ENCODE data around the gene MRPL10.

The MRPL10 gene

GRCh38 chr17:47860386-47860785 is 29.0 kb upstream of the MRPL10 start:
- no peak for DNase-seq (ENCODE audit: low read depth in 2 of 2)

DNA sequence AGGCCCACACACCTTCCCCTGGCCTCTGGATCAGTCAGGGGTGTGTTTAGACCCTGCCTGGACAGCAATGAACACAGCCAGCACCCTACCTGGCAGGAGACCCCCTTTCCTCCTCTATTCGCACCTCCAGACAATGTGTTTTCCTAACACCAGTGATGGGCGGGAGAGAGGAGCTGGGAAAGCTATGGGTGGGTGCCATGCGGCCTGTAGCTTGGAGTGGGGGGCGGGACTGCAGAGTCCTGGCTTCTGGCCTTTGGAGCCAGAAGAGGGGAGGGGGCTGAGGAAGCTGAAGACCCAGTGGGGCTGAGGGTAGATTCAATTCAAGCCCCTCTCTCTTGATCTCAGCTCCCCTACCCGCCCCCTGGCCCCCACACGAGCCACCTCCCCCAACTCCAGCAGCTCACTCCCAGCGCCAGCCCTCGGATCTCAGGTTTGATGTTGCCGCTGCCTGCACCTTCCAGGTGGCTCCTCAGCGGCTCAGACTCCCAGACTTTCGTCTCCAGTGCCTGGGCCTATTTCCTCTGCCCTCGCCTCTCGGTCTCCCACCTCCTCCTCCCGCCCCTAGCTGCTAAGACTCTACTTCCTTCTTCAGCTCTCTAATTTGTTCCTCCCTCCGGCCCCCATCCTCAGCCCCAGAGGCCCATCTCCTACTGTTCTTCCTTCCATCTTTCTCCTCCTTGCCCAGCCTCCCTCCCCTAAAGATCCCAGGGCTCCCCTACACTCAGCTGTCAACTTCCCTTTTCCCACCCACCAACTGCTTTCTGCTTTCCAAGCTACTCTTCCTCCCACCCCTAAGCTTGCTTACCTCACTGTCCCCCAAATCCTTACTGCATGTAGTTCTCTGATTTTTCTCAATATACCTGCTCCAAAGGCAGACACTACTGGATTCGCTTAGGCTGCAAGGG is 26.5 kb upstream of the MRPL10 start:
- no peak for DNase-seq (ENCODE audit: low read depth in 2 of 2)

- DNase-seq (ENCODE audit: low read depth in 2 of 2) = no peak
Observed at GRCh38 chr17:47856830-47857229, 25.5 kb upstream of the MRPL10 start.

DNA sequence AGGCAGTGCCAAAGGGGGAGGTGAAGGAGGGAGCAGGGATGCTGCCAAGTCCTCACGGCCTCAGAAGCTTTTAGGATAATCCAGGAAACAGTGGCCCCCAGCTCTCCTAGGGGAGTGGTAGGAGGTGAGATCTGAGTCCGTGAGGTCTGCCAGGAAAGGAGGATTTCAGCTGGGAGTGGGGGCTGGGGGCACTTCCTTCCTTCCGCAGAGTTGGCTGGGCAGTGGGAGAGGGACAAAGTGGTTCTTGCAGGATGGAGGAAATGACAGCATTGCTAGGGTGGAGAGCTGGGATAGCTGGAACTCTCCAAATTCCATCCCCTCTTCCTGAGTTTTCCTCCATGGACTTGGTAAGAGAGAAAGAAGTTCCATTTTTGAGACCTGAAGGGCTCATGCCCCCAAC is 24.4 kb upstream of the MRPL10 start:
- DNase-seq (ENCODE audit: low read depth in 2 of 2) = no peak

GRCh38 chr17:47853616-47854015 is 22.3 kb upstream of the MRPL10 start:
- no peak for DNase-seq (ENCODE audit: low read depth in 2 of 2)

DNA sequence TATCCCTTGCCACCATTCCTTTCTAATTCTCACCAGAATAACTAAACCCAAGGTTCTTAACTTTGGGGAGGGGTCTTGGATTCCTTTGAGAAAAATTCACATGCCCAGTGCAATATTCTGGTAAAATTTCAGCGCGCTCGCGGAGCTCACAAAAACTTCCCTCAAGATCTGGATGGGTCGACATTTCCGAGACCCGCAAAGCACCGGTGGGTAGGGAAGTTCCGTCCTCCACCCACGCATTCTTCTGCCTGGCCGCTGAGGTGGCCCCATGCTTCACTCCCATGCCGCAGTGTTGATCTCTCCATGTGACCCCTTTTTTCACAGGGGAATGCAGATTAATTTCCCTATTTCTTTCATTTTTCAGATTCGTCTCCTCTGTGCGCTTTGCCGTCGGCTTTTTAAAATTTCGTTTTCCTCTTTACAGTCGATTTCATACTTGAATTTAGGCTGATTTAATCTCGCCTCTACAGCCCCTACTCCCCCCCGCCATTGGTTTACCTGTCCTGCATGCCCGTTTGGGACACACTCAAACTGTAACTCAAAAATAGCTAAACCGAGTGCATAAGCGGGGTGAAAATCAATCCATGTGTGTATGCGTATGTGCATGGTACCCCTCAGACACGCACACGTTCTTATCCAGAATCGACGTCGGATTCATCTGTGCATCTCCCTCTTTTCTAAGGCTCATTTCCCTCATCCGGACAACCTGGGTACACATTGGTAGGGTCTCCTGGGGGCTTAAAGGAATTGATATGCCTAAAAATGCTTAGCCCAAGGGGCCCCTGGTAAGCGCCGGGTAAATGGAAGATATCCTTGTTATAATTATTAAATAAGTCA is 21.0 kb upstream of the MRPL10 start:
- DNase-seq (ENCODE audit: low read depth in 2 of 2) = no peak

DNA sequence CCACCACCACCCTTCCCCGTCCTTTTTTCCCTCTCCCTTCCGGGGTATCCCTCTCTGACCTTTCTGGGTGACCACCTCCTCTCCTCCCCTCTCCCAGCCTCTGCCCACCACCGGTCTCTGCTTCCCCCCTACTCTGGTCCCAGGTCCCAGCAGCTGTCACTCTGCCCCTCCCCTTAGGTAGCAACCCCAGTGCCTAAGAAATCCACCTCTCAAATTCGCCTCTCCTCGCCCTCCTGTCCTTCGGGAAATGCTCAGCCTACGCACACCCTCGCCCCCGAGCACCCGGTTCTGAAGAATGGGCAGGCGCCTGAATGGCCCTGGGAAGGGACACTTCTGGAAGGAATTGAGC is 20.4 kb upstream of the MRPL10 start:
- no peak for DNase-seq (ENCODE audit: low read depth in 2 of 2)

DNA sequence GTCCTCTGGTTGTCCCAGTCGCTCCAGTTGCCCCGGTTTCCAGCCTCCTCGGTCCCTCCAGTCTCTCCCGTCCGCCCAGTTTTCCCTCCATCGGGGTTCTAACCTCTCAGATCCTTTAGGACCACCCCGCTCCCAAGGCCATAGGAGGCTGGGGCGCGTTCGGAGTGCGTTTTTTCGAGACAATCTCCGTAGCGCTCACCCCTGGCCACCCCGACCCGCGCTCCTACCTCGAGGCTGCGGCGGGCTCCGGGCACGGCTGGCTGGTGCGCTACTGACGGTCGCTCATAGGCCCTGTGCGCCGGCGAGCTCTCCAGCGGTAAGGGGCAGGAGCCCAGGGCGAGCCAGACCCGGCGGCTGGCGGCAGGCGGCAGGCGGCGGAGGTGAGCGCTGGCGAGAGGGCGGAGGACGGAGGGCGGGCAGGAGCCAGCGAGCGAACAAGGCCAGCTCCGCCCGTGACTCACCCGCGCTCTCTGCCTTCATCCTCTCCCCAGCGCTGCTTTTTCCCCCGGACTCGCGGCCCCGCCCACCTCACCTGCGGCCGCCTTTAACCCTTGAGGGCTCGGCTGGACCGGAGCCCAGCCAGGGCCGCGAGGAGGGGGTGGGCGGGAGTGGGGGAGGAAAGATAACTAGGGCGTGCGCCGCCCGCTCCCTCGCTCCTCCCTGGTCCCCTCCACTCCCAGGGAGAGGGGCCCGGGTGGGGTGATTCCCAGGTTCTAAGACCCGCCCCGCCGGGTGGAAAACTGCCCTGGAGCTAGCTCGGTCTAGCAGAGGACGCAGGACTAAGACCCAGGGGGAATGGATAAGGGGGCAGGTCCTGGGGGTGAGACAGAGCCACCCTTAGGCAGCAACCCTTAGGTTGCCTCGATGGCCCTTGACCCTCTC is 19.6 kb upstream of the MRPL10 start, which contains the start of gene SP6:
TSS of gene SP6 (minus strand) at position 472 of the 882 bp plus-strand sequence. CDS start 2,734 bp downstream, outside the sequence.
- DNase-seq (ENCODE audit: low read depth in 2 of 2) = peak; percentile 59 to 62

- no peak for DNase-seq (ENCODE audit: low read depth in 2 of 2)
Observed at GRCh38 chr17:47850373-47850691, 19.0 kb upstream of the MRPL10 start.

DNA sequence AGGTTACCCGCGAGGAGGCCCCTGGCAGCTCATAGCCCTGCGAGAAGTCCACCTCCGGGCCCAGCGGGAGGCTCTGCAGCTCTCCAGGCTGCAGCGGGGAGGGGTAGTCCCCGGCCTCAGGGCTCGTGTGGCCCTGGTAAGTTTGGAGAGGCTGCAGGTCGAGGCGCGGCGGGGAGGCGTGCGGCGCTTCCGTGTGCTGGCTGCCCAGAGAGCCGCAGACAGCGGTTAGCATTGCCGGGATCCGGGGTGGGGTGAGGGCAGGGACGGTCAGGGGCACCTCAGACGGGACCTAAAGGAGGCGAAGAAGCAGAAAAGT is 16.8 kb upstream of the MRPL10 start:
- no peak for DNase-seq (ENCODE audit: low read depth in 2 of 2)

DNA sequence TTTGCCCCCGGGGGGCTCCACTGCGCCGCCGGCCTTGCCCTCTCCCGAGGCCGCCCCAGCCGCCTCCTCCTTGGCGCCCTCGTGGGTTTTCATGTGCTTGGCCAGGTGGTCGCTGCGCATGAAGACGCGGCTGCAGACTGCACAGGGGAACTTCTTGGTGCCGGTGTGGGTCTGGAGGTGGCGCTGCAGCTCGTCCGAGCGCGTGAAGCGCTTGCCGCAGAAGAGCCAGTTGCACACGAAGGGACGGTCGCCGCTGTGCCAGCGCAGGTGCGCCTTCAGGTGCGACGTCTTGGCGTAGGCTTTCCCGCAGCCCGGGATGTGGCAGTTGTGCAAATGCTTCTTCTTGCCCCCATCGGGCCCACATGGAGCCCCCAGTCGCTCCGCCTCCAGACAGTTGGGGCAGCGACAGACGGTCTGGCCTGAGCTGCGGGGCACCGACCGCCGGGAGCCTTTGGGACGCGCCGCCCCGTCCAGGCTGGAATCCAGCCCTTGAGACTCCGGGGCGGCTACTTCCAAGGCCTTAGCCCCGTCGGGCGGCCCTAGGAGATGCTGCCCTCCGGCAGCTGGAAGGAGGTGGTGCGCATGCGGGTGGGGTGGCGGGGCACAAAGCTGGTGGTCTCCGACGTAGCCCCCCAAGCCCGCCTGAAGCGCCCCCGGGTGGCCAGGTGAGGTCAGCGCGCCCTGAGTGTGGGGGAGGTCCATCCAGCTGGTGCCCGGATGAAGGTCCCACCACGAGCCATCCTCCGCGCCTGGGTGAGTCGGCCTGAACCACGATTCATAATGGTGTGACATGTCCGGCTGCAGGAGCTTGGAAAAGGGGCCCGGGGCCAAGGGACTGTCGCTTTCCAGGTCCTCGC is 16.2 kb upstream of the MRPL10 start:
- DNase-seq (ENCODE audit: low read depth in 2 of 2) = no peak

DNA sequence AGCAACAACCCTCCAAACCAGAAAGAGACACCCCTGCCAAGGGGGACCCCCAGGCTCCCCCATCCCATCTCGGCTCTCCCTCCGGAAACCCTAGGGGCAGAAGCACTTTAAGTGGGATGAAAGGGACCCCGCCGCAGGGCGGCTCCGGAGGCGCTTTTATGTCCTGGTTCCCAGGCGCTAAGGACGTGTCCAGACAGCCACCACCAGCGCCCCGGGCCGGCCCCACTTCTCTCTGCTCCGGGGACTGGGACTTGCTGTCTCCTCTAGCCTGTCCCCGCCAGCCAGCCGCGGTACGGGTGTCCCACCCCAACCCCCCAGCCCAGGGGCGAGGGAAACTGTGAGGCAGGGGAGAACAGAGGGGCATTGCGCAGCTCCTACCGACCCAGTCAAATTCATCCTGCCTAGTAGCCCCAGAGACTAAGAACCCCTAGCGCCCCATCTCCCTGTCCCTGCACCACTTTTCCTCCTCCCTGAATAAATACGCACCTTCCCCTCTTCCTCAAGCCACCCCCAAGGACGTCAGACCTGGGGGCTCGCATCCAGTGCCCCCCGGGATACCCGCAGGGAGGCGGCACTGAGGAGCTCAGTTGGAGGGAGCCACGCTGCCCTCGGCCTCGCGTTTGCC is 15.5 kb upstream of the MRPL10 start:
- DNase-seq (ENCODE audit: low read depth in 2 of 2) = no peak

GRCh38 chr17:47845716-47846075 is 14.4 kb upstream of the MRPL10 start:
- DNase-seq (ENCODE audit: low read depth in 2 of 2) = no peak

- DNase-seq (ENCODE audit: low read depth in 2 of 2) = no peak
Observed at GRCh38 chr17:47844814-47845715, 13.7 kb upstream of the MRPL10 start.

GRCh38 chr17:47844227-47844626 is 12.9 kb upstream of the MRPL10 start:
- no peak for DNase-seq (ENCODE audit: low read depth in 2 of 2)

GRCh38 chr17:47843391-47843730 is 12.0 kb upstream of the MRPL10 start:
- DNase-seq (ENCODE audit: low read depth in 2 of 2) = no peak

DNA sequence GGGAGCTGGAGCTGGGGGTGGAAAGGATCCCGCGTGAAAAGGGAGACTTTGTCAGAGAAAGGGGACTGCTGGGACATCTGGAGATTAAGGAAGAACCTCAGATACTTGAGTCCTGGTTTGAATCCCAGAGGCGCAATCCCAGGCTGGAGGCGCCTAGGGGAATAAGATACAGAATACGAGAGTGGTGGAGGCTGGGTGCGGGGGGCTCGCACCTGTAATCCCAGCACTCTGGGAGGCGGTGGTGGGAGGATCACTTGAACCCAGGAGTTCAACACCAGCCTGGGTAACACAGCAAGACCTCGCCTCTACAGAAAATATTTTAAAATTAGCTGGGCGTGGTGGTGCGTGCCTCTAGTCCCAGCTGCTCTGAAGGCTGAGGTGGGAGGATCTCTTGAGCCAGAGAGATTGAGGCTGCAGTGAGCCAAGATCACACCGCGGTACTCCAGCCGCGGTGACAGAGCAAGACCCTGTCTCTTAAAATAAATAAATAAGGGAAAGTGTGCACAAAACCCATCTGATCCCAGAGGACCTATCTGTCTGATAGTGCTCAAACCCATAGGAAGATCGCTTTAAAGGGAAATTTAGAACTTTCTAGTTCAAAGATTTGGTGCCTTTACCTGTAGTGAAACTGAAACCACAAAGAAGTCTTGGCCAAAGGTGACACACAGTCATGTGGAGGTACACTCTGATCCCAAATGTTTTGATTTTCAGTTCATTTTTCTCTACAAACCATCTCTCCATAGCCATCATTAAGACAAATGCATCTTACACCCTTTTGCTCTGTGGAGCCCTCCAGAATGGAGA is 10.3 kb upstream of the MRPL10 start:
- no peak for DNase-seq (ENCODE audit: low read depth in 2 of 2)

DNA sequence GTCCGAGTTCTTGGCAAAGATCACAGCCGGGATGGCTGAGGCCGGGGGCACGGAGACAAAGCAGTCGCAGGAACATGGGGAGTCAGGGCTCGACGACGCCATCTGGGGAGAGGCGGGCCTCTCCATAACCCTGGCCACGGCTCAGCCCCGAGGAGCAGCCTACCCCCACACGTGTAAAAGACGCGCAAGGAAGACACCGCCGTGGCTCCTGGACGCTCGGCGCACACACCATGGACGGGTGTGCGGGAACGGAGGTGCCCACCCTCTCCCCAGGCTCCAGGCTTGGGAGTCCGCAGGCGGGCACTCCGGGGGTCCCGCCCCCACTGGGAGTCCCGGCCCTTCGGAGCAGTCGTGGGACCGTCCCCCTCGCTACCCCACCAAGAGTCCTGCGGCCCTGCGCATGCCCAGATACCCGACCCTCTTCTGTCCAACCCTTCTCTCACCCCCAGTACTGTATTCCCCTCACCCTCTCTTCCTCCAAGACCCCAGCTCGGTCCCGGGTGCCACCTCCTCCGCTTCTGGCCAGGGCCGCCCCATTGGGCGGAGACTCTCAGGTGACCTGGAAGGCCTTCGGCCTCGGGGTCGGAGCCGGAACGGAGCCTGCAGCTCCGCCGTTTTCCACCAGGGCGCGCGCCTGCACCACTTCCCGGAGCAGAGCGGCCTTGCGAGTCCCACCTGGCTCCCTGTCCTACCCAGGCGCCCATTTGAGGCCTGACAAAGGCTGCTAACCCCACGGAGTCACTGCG is 9.6 kb upstream of the MRPL10 start, which contains the start of gene SCRN2:
TSS of gene SCRN2 (minus strand) at position 532 of the 746 bp plus-strand sequence. CDS start at position 102, 430 bp downstream.
- peak; percentile 82 to 89 for DNase-seq (ENCODE audit: low read depth in 2 of 2)

Measured in stimulated activated CD8-positive, alpha-beta memory T cell treated with anti-CD3 and anti-CD28 coated beads, Interleukin-2, amount 100 ng/mL, for 48 hours (primary cell).